ENCODE results near the gene SLC28A1.
A peak's percentile ranks its signal among the peaks of the same experiment; 100 is the strongest.

The SLC28A1 gene

GRCh38 chr15:84950570-84951111 is 66.2 kb downstream of the SLC28A1 start:
- Mint-ChIP-seq H3K4me1 (no peaks in the 10 kb centered on the region), H3K9me3 (no peaks in the 10 kb centered on the region), H3K4me3 (no peak overlapping the region), H3K27ac (no peak overlapping the region), H3K36me3 (no peaks in the 10 kb centered on the region), H3K27me3 (no peaks in the 10 kb centered on the region)

GRCh38 chr15:84951736-84952135 is 67.3 kb downstream of the SLC28A1 start:
- Mint-ChIP-seq H3K27me3 (no peaks in the 10 kb centered on the region), H3K27ac (no peak overlapping the region), H3K9me3 (no peaks in the 10 kb centered on the region), H3K4me1 (peaks cover 6% of the 10 kb centered on the region), H3K4me3 (no peak overlapping the region), H3K36me3 (no peaks in the 10 kb centered on the region)

- H3K4me1 Mint-ChIP-seq = peaks cover 6% of the 10 kb centered on the region
- no peak overlapping the region for H3K27ac Mint-ChIP-seq
- H3K4me3 Mint-ChIP-seq = no peak overlapping the region
- peaks cover 5% of the 10 kb centered on the region for H3K27me3 Mint-ChIP-seq
- H3K9me3 Mint-ChIP-seq = no peaks in the 10 kb centered on the region
- no peaks in the 10 kb centered on the region for H3K36me3 Mint-ChIP-seq
Observed at GRCh38 chr15:84953136-84953535, 68.7 kb downstream of the SLC28A1 start.

GRCh38 chr15:84953726-84954125 is 69.3 kb downstream of the SLC28A1 start:
- H3K27ac Mint-ChIP-seq = no peak overlapping the region
- no peaks in the 10 kb centered on the region for H3K9me3 Mint-ChIP-seq
- H3K4me3 Mint-ChIP-seq = no peak overlapping the region
- peaks cover 5% of the 10 kb centered on the region for H3K27me3 Mint-ChIP-seq
- H3K36me3 Mint-ChIP-seq = no peaks in the 10 kb centered on the region
- peaks cover 6% of the 10 kb centered on the region for H3K4me1 Mint-ChIP-seq

GRCh38 chr15:84955089-84955848 is 70.8 kb downstream of the SLC28A1 start:
- Mint-ChIP-seq H3K4me3 (no peak overlapping the region), H3K36me3 (peaks cover 2% of the 10 kb centered on the region)

GRCh38 chr15:84956199-84956598 is 71.7 kb downstream of the SLC28A1 start:
- H3K36me3 Mint-ChIP-seq = peaks cover 2% of the 10 kb centered on the region
- H3K9me3 Mint-ChIP-seq = no peaks in the 10 kb centered on the region
- H3K4me3 Mint-ChIP-seq = peak overlapping the region; percentile 0
- no peak overlapping the region for H3K27ac Mint-ChIP-seq
- peaks cover 10% of the 10 kb centered on the region for H3K4me1 Mint-ChIP-seq
- H3K27me3 Mint-ChIP-seq = peaks cover 5% of the 10 kb centered on the region

More at GRCh38 chr15:84955089-84955848, 70.8 kb downstream of the SLC28A1 start:
- H3K4me1 Mint-ChIP-seq = peaks cover 6% of the 10 kb centered on the region
- no peaks in the 10 kb centered on the region for H3K9me3 Mint-ChIP-seq
- no peak overlapping the region for H3K27ac Mint-ChIP-seq
- peaks cover 5% of the 10 kb centered on the region for H3K27me3 Mint-ChIP-seq

GRCh38 chr15:84960391-84961113 is 76.1 kb downstream of the SLC28A1 start:
- H3K9me3 Mint-ChIP-seq = no peaks in the 10 kb centered on the region
- H3K36me3 Mint-ChIP-seq = peaks cover 2% of the 10 kb centered on the region

GRCh38 chr15:84961114-84961452 is 76.6 kb downstream of the SLC28A1 start:
- Mint-ChIP-seq H3K27me3 (peaks cover 5% of the 10 kb centered on the region), H3K4me3 (no peak overlapping the region), H3K9me3 (no peaks in the 10 kb centered on the region), H3K36me3 (peaks cover 2% of the 10 kb centered on the region), H3K27ac (no peak overlapping the region), H3K4me1 (peaks cover 6% of the 10 kb centered on the region)

More at GRCh38 chr15:84960391-84961113, 76.1 kb downstream of the SLC28A1 start:
- H3K27me3 Mint-ChIP-seq = peaks cover 5% of the 10 kb centered on the region
- H3K4me3 Mint-ChIP-seq = no peak overlapping the region
- H3K4me1 Mint-ChIP-seq = peaks cover 10% of the 10 kb centered on the region
- no peak overlapping the region for H3K27ac Mint-ChIP-seq

GRCh38 chr15:84961707-84962106 is 77.2 kb downstream of the SLC28A1 start:
- Mint-ChIP-seq H3K4me3 (no peak overlapping the region), H3K36me3 (peaks cover 3% of the 10 kb centered on the region), H3K9me3 (no peaks in the 10 kb centered on the region)

GRCh38 chr15:84962955-84963354 is 78.5 kb downstream of the SLC28A1 start:
- Mint-ChIP-seq H3K36me3 (peaks cover 3% of the 10 kb centered on the region), H3K27me3 (no peaks in the 10 kb centered on the region), H3K4me1 (peaks cover 4% of the 10 kb centered on the region), H3K27ac (no peak overlapping the region), H3K4me3 (no peak overlapping the region), H3K9me3 (no peaks in the 10 kb centered on the region)

More at GRCh38 chr15:84961707-84962106, 77.2 kb downstream of the SLC28A1 start:
- Mint-ChIP-seq H3K27ac (no peak overlapping the region), H3K4me1 (peaks cover 4% of the 10 kb centered on the region), H3K27me3 (peaks cover 5% of the 10 kb centered on the region)

GRCh38 chr15:84967380-84967779 is 82.9 kb downstream of the SLC28A1 start:
- no peaks in the 10 kb centered on the region for H3K4me1 Mint-ChIP-seq
- no peak overlapping the region for H3K27ac Mint-ChIP-seq
- no peaks in the 10 kb centered on the region for H3K27me3 Mint-ChIP-seq
- no peaks in the 10 kb centered on the region for H3K9me3 Mint-ChIP-seq
- H3K36me3 Mint-ChIP-seq = peaks cover 1% of the 10 kb centered on the region
- no peak overlapping the region for H3K4me3 Mint-ChIP-seq

GRCh38 chr15:84968301-84968700 is 83.8 kb downstream of the SLC28A1 start:
- no peaks in the 10 kb centered on the region for H3K9me3 Mint-ChIP-seq
- no peak overlapping the region for H3K4me3 Mint-ChIP-seq

GRCh38 chr15:84969257-84969656 is 84.8 kb downstream of the SLC28A1 start:
- Mint-ChIP-seq H3K4me1 (no peaks in the 10 kb centered on the region), H3K27me3 (no peaks in the 10 kb centered on the region), H3K9me3 (no peaks in the 10 kb centered on the region), H3K27ac (no peak overlapping the region), H3K4me3 (no peak overlapping the region), H3K36me3 (peaks cover 1% of the 10 kb centered on the region)

More at GRCh38 chr15:84968301-84968700, 83.8 kb downstream of the SLC28A1 start:
- H3K36me3 Mint-ChIP-seq = peaks cover 1% of the 10 kb centered on the region
- no peak overlapping the region for H3K27ac Mint-ChIP-seq
- no peaks in the 10 kb centered on the region for H3K4me1 Mint-ChIP-seq
- H3K27me3 Mint-ChIP-seq = no peaks in the 10 kb centered on the region

GRCh38 chr15:84970843-84971242 is 86.4 kb downstream of the SLC28A1 start:
- Mint-ChIP-seq H3K27ac (no peak overlapping the region), H3K27me3 (no peaks in the 10 kb centered on the region)

GRCh38 chr15:84973492-84974460 is 89.3 kb downstream of the SLC28A1 start:
- no peak overlapping the region for H3K4me3 Mint-ChIP-seq
- no peaks in the 10 kb centered on the region for H3K4me1 Mint-ChIP-seq

More at GRCh38 chr15:84970843-84971242, 86.4 kb downstream of the SLC28A1 start:
- Mint-ChIP-seq H3K4me1 (no peaks in the 10 kb centered on the region), H3K4me3 (no peak overlapping the region), H3K36me3 (peaks cover 1% of the 10 kb centered on the region), H3K9me3 (no peaks in the 10 kb centered on the region)

More at GRCh38 chr15:84973492-84974460, 89.3 kb downstream of the SLC28A1 start:
- Mint-ChIP-seq H3K27me3 (no peaks in the 10 kb centered on the region), H3K9me3 (no peaks in the 10 kb centered on the region), H3K27ac (no peak overlapping the region), H3K36me3 (no peaks in the 10 kb centered on the region)

Measured in activated naive CD4-positive, alpha-beta T cell treated with anti-CD3 and anti-CD28 coated beads, Interleukin-2, amount 50 U/mL, for 24 hours (primary cell).